Measurements from ENCODE around the gene PGC.

GRCh38 chr6:41717392-41717736 lies 29.8 kb downstream of the PGC start:
- TF ChIP-seq CTCF (IDR thresholded peaks at IDR 0.05) (no peak), POLR2A (IDR thresholded peaks at IDR 0.05) (no peak)

Measured in Peyer's patch (tissue), 4 donors.